ENCODE measurements around the gene BAHCC1.

Gene BAHCC1

GRCh38 chr17:81391293-81391935 lies 3.8 kb upstream of the BAHCC1 start:
- 0 out of 2 replicates have a peak, but pooled peaks have one; percentile 20 for TF ChIP-seq GLIS1 (tag by site-specific recombination; IDR thresholded peaks at IDR 0.05)
- 0 out of 2 replicates have a peak, but pooled peaks have one; percentile 15 for TF ChIP-seq ZSCAN4 (tag by site-specific recombination; IDR thresholded peaks at IDR 0.05)
- no peak for TF ChIP-seq ZNF660 (tag by site-specific recombination; IDR thresholded peaks at IDR 0.05)
- TF ChIP-seq ZNF18 (tag by site-specific recombination; IDR thresholded peaks at IDR 0.05) = peak; percentile 20; the same call in 1 of the 2 replicates
- TF ChIP-seq ZNF366 (tag by site-specific recombination; conservative IDR thresholded peaks at IDR 0.05) = no peak
- no peak for TF ChIP-seq ZNF112 (tag by site-specific recombination; IDR thresholded peaks at IDR 0.05)
- no peak for TF ChIP-seq ZNF335 (tag by site-specific recombination; conservative IDR thresholded peaks at IDR 0.05)
- no peak; the same call in 1 of the 2 replicates for TF ChIP-seq PATZ1 (tag by site-specific recombination; IDR thresholded peaks at IDR 0.05)
- TF ChIP-seq GLI4 (tag by site-specific recombination; IDR thresholded peaks at IDR 0.05) = no peak
- TF ChIP-seq EGR2 (tag by site-specific recombination; IDR thresholded peaks at IDR 0.05; ENCODE audit: low read depth) = peak; percentile 84
- TF ChIP-seq ZNF341 (tag by site-specific recombination; IDR thresholded peaks at IDR 0.05; ENCODE audit: low read depth) = no peak
- no peak for TF ChIP-seq ZNF175 (tag by site-specific recombination; IDR thresholded peaks at IDR 0.05)
- no peak for TF ChIP-seq SP7 (tag by site-specific recombination; IDR thresholded peaks at IDR 0.05)
- TF ChIP-seq GLIS2 (tag by site-specific recombination; IDR thresholded peaks at IDR 0.05) = peak; percentile 32; the same call in 1 of the 2 replicates
- peak; percentile 95 for TF ChIP-seq ZFHX2 (tag by site-specific recombination; conservative IDR thresholded peaks at IDR 0.05)
- H3K36me3 ChIP-seq (ENCODE audit: control insufficient read depth in 2 of 2, insufficient read depth in 1 of 2, low read length in 2 of 2) = peaks cover 0 to 8% of the 10 kb centered on the region in 2 experiments; a peak in 1 of 3 replicates
- H3K27ac ChIP-seq (ENCODE audit: extremely low read depth, low read depth, low read length) = no peak overlapping the region; the same call in 1 of the 2 replicates
- H3K4me3 ChIP-seq (ENCODE audit: low read depth, low read length) = no peak overlapping the region
- ChIA-PET POLR2A (interaction anchor here (1.6 to 2.2 kb wide), 3 partner anchors 28 to 93 kb away, joined by 5 to 8 read pairs (median 6); no protein-coding TSS in a partner anchor), CTCF (interaction anchor here (0.6 to 1.8 kb wide), 4 partner anchors 19 to 449 kb away, joined by 3 to 6 read pairs (median 4); no protein-coding TSS in a partner anchor)
- H3K9me3 ChIP-seq (ENCODE audit: control insufficient read depth, insufficient read depth, low read depth, low read length) = no peaks in the 10 kb centered on the region
- H3K4me1 ChIP-seq (ENCODE audit: control insufficient read depth, insufficient read depth, low read length) = peaks cover 29% of the 10 kb centered on the region

GRCh38 chr17:81391936-81392908 lies 3.0 kb upstream of the BAHCC1 start:
- Histone ChIP-seq H3K4me3 (ENCODE audit: low read depth, low read length) (peak overlapping the region; percentile 79), H3K27ac (ENCODE audit: extremely low read depth, low read depth, low read length) (peak overlapping the region; percentile 99; the same call in 1 of the 2 replicates), H3K4me1 (ENCODE audit: control insufficient read depth, insufficient read depth, low read length) (peaks cover 29% of the 10 kb centered on the region), H3K9me3 (ENCODE audit: control insufficient read depth, insufficient read depth, low read depth, low read length) (no peaks in the 10 kb centered on the region), H3K36me3 (ENCODE audit: control insufficient read depth in 2 of 2, insufficient read depth in 1 of 2, low read length in 2 of 2) (peaks cover 0 to 8% of the 10 kb centered on the region in 2 experiments; a peak in 1 of 3 replicates)
- POLR2A ChIA-PET = interaction anchor here (1.2 to 3.3 kb wide), 5 partner anchors 27 to 120 kb away, joined by 3 to 85 read pairs (median 6); partner anchors contain the start of genes ACTG1 and SLC38A10
- CTCF ChIA-PET = interaction anchor here (0.7 to 1.8 kb wide), 7 partner anchors 9 to 450 kb away, joined by 3 to 6 read pairs (median 3); no protein-coding TSS in a partner anchor
- TF ChIP-seq ZNF140 (tag by site-specific recombination; IDR thresholded peaks at IDR 0.05) (no peak), ZNF626 (tag by site-specific recombination; IDR thresholded peaks at IDR 0.05) (no peak), ZBTB48 (tag by site-specific recombination; IDR thresholded peaks at IDR 0.05) (0 out of 2 replicates have a peak, but pooled peaks have one; percentile 45), ZNF394 (tag by site-specific recombination; IDR thresholded peaks at IDR 0.05; ENCODE audit: borderline replicate concordance) (peak; percentile 94), ZFP41 (tag by site-specific recombination; IDR thresholded peaks at IDR 0.05; ENCODE audit: borderline replicate concordance) (no peak), HIC1 (tag by site-specific recombination; IDR thresholded peaks at IDR 0.05) (peak; percentile 69), GLIS1 (tag by site-specific recombination; IDR thresholded peaks at IDR 0.05) (peak; percentile 59; the same call in 1 of the 2 replicates), ZNF311 (tag by site-specific recombination; IDR thresholded peaks at IDR 0.05; ENCODE audit: borderline replicate concordance) (no peak), ZFHX2 (tag by site-specific recombination; conservative IDR thresholded peaks at IDR 0.05) (0 out of 2 replicates have a peak, but pooled peaks have one; percentile 10), GLIS2 (tag by site-specific recombination; IDR thresholded peaks at IDR 0.05) (peak; percentile 22; the same call in 1 of the 2 replicates), ZNF350 (tag by site-specific recombination; IDR thresholded peaks at IDR 0.05) (no peak), ZNF114 (tag by site-specific recombination; IDR thresholded peaks at IDR 0.05) (no peak)

All from HEK293 (cell line).